CD4-positive, alpha-beta T cell (primary cell): ENCODE measurements around the gene VPS4B. TPM values are rescaled to one million over a fixed set of nuclear protein-coding genes. Genes with fewer than 3 reads are reported as not detected.
A peak's percentile ranks its signal among the peaks of the same experiment; 100 is the strongest.

ENCODE experiments used
- ATAC-seq: fragments of 200-7000 bp; cut with Tn5 transposase; one replicate; pipeline ENCODE4 v1.10.0; 2022; ENCODE audit warnings: mild to moderate bottlenecking; ENCODE audit not compliant: poor library complexity
- CTCF ChIA-PET: fragments of 350-600 bp; sonication (Branson Sonifier 250); formaldehyde crosslinking; loops from one replicate; lab custom pipeline; 2021; ENCODE audit warnings: antibody characterized with exemption, inconsistent platforms; lab: Charles Lee
- POLR2A ChIA-PET: fragments of 350-600 bp; sonication (Branson Sonifier 250); formaldehyde crosslinking; loops from one replicate; lab custom pipeline; 2021; ENCODE audit warnings: antibody characterized with exemption, inconsistent platforms; lab: Charles Lee
- DNase-seq, 14 experiments: peaks; one replicate each; pipeline ENCODE4 v3.0.0-alpha.2; 2013 to 2020; ENCODE audit warnings: mixed read lengths in 2 of 14
- H3K27ac ChIP-seq, 2 donors: one replicate each; pipeline versions ENCODE4 v1.5.1 to v1.7.0; 2013; ENCODE audit warnings: low read length in 2 of 2, low read depth in 1 of 2, mild to moderate bottlenecking in 1 of 2
- H3K27me3 ChIP-seq, 2 experiments: 1 replicate in 1 of 2; 2 replicates in 1 of 2; pipeline versions ENCODE4 v1.6.1 to v1.7.0; 2013; ENCODE audit warnings: low read length in 2 of 2, control low read depth in 1 of 2, mild to moderate bottlenecking in 1 of 2, moderate library complexity in 1 of 2; ENCODE audit not compliant: insufficient read depth in 2 of 2, control insufficient read depth in 1 of 2
- H3K36me3 ChIP-seq: one replicate; pipeline ENCODE4 v1.6.1; 2013; ENCODE audit warnings: low read length, control low read depth; ENCODE audit not compliant: insufficient read depth
- H3K4me1 ChIP-seq: one replicate; pipeline ENCODE4 v1.6.1; 2013; ENCODE audit warnings: low read length, control low read depth; ENCODE audit not compliant: insufficient read depth
- H3K4me3 ChIP-seq: one replicate; pipeline ENCODE4 v1.5.1; 2013; ENCODE audit warnings: mild to moderate bottlenecking, low read length, moderate library complexity
- H3K9me3 ChIP-seq, 2 experiments: 1 replicate in 1 of 2; 2 replicates in 1 of 2; pipeline versions ENCODE4 v1.6.1 to v1.7.0; 2013; ENCODE audit warnings: low read length in 2 of 2, mild to moderate bottlenecking in 2 of 2, control low read depth in 1 of 2, moderate library complexity in 1 of 2; ENCODE audit not compliant: control insufficient read depth in 1 of 2, insufficient read depth in 1 of 2
- H3K27ac Mint-ChIP-seq: one replicate; pipeline ENCODE4 v1.8.0; 2020; ENCODE audit warnings: mixed read lengths
- H3K27me3 Mint-ChIP-seq: one replicate; pipeline ENCODE4 v1.8.0; 2021; ENCODE audit warnings: mixed read lengths
- H3K36me3 Mint-ChIP-seq: one replicate; pipeline ENCODE4 v1.8.0; 2021; ENCODE audit warnings: low read depth, mixed read lengths
- H3K4me1 Mint-ChIP-seq: one replicate; pipeline ENCODE4 v1.8.0; 2021; ENCODE audit warnings: low read depth, mixed read lengths
- H3K4me3 Mint-ChIP-seq: one replicate; pipeline ENCODE4 v1.8.0; 2020; ENCODE audit warnings: mild to moderate bottlenecking, mixed read lengths
- H3K9me3 Mint-ChIP-seq: one replicate; pipeline ENCODE4 v1.8.0; 2020; ENCODE audit warnings: mixed read lengths
- intact Hi-C, 2 experiments: fragments of 100-400 bp; cut with DNase I in 1 of 2; cut with micrococcal nuclease in 1 of 2; formaldehyde crosslinking; loops; one replicate each; pipeline versions ENCODE4 v1.15.1 to v1.9.0; 2023 to 2025; cut with DNase I, micrococcal nuclease
- total RNA-seq, 174 experiments: library from RNA in 2 of 174; stranded (reverse) in 2 of 174; gene quantifications; one replicate each; pipeline ENCODE4 v1.2.3 and lab custom pipeline; 2021 to 2026
- TF ChIP-seq, protein P1 (sequence below): fragments of 200-600 bp; IDR thresholded peaks from one replicate; pipeline ENCODE4 v1.8.0; 2022; ENCODE audit warnings: antibody characterized with exemption, mild to moderate bottlenecking

VPS4B gene
- total RNA-seq, 2 experiments from 2014 or later = 46.0 to 50.8 TPM

DNA sequence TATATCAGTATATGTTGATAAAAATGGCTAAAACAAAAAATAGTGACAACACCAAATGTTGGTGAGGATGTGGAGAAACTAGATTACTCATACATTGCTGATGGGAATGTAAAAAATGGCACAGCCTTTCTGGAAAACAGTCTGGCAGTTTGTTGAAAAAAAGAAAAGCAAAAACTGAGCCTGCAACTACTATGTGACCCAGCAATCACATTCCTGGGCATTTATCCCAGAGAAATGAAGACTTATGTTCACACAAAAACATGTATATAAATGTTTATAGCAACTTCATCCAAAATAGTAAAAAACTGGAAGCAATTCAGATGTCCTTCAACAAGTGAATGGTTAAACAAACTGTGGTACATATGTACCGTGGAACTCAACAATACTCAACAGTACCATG is 47.7 kb downstream of the VPS4B start:
- DNase-seq (no peak), ATAC-seq (no peak)
- no peaks in the 10 kb centered on the region for H3K27me3 ChIP-seq
- H3K4me1 ChIP-seq = no peaks in the 10 kb centered on the region
- no peak overlapping the region for H3K4me3 ChIP-seq
- H3K9me3 Mint-ChIP-seq = peaks cover 5% of the 10 kb centered on the region
- H3K36me3 ChIP-seq = no peaks in the 10 kb centered on the region
- H3K27ac ChIP-seq = no peak overlapping the region
- H3K27me3 Mint-ChIP-seq = no peaks in the 10 kb centered on the region
- no peaks in the 10 kb centered on the region for H3K36me3 Mint-ChIP-seq
- CTCF ChIA-PET = no interaction called here
- H3K27ac Mint-ChIP-seq = no peak overlapping the region
- H3K9me3 ChIP-seq = no peaks in the 10 kb centered on the region
- POLR2A ChIA-PET = no interaction called here
- TF ChIP-seq, protein P1, sequence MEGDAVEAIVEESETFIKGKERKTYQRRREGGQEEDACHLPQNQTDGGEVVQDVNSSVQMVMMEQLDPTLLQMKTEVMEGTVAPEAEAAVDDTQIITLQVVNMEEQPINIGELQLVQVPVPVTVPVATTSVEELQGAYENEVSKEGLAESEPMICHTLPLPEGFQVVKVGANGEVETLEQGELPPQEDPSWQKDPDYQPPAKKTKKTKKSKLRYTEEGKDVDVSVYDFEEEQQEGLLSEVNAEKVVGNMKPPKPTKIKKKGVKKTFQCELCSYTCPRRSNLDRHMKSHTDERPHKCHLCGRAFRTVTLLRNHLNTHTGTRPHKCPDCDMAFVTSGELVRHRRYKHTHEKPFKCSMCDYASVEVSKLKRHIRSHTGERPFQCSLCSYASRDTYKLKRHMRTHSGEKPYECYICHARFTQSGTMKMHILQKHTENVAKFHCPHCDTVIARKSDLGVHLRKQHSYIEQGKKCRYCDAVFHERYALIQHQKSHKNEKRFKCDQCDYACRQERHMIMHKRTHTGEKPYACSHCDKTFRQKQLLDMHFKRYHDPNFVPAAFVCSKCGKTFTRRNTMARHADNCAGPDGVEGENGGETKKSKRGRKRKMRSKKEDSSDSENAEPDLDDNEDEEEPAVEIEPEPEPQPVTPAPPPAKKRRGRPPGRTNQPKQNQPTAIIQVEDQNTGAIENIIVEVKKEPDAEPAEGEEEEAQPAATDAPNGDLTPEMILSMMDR = no peak
- intact Hi-C loops = no loop called here
- H3K4me3 Mint-ChIP-seq = no peak overlapping the region
- peaks cover 12% of the 10 kb centered on the region for H3K4me1 Mint-ChIP-seq

DNA sequence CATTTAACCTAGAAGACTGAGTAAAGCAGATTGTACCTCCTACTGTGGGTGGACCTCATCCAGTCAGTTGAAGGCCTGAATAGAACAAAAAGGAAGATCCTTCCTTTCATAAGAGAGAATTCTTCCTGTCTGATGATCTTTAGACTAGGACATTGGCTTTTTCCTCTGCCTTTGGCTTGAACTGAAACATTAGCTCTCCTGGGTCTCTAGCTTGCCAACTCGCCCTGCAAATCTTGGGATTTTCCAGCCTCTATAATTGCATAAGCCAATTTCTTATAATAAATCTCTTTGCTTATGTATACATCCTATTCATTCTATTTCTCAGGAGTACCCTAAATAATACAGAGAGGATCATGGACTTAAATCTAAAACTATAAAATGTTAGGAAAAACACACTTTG is 49.1 kb downstream of the VPS4B start:
- ChIA-PET CTCF (no interaction called here), POLR2A (no interaction called here)
- Mint-ChIP-seq H3K9me3 (peaks cover 5% of the 10 kb centered on the region), H3K4me1 (peaks cover 20% of the 10 kb centered on the region), H3K27me3 (no peaks in the 10 kb centered on the region), H3K36me3 (peaks cover 7% of the 10 kb centered on the region), H3K4me3 (no peak overlapping the region), H3K27ac (no peak overlapping the region)
- TF ChIP-seq, protein P1 = no peak
- no peak for DNase-seq
- no peak overlapping the region for H3K27ac ChIP-seq
- H3K4me1 ChIP-seq = peaks cover 2% of the 10 kb centered on the region
- H3K4me3 ChIP-seq = no peak overlapping the region
- no peaks in the 10 kb centered on the region for H3K27me3 ChIP-seq
- intact Hi-C loops = no loop called here
- ATAC-seq = no peak
- H3K9me3 ChIP-seq = no peaks in the 10 kb centered on the region
- H3K36me3 ChIP-seq = no peaks in the 10 kb centered on the region

- DNase-seq (no peak), ATAC-seq (no peak)
- peaks cover 33% of the 10 kb centered on the region for H3K4me1 ChIP-seq
- ChIA-PET CTCF (no interaction called here), POLR2A (interaction anchor here (0.7 to 1.6 kb wide), 3 partner anchors 9 to 845 kb away, joined by 3 to 8 read pairs (median 4); partner anchors contain the start of genes PHLPP1 and ZCCHC2)
- H3K36me3 ChIP-seq = no peaks in the 10 kb centered on the region
- intact Hi-C loops = loop anchor here (5.0 kb wide), 4 partner anchors 39 to 1181 kb away; partner anchors contain the start of genes PHLPP1 (in 1 of the 2), PIGN (in 1 of the 2), RELCH (in 1 of the 2) and ZCCHC2 (in 1 of the 2)
- Mint-ChIP-seq H3K4me1 (peaks cover 51% of the 10 kb centered on the region), H3K9me3 (no peaks in the 10 kb centered on the region), H3K4me3 (peak overlapping the region; percentile 94), H3K36me3 (peaks cover 26% of the 10 kb centered on the region), H3K27ac (peak overlapping the region; percentile 72), H3K27me3 (no peaks in the 10 kb centered on the region)
- H3K9me3 ChIP-seq = no peaks in the 10 kb centered on the region
- TF ChIP-seq, protein P1 = no peak
- H3K4me3 ChIP-seq = no peak overlapping the region
- H3K27ac ChIP-seq = no peak overlapping the region
- no peaks in the 10 kb centered on the region for H3K27me3 ChIP-seq
These were observed 53.7 kb downstream of the VPS4B start for GRCh38 chr18:63368611-63369010.
